Activated CD8-positive, alpha-beta memory T cell treated with anti-CD3 and anti-CD28 coated beads for 1 hour (primary cell): ENCODE measurements around the gene HEXIM1.

ENCODE experiments used
- DNase-seq, 2 donors: peaks; one replicate each; pipeline ENCODE4 v3.0.0-alpha.2; 2020; ENCODE audit warnings: low read depth in 1 of 2; ENCODE audit errors: extremely low read depth in 1 of 2

Gene HEXIM1

DNA sequence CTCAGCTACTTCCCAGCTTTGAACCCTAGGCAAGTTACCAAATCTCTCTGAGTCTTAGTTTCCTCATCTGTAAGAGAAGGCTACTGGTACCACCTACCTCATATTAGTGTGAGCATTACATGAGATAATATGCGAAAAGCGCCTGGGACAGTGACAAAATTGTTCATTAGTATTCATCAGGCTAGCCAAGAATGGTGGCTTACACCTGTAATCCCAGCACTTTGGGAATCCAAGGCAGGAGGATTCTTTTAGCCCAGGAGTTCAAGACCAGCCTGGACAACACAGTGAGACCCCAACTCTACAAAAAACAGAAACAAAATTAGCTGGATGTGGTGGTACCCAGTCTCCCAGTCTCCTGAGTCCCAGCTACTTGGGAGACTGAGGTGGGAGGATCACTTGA lies 19.3 kb upstream of the HEXIM1 start:
- no peak for DNase-seq

DNA sequence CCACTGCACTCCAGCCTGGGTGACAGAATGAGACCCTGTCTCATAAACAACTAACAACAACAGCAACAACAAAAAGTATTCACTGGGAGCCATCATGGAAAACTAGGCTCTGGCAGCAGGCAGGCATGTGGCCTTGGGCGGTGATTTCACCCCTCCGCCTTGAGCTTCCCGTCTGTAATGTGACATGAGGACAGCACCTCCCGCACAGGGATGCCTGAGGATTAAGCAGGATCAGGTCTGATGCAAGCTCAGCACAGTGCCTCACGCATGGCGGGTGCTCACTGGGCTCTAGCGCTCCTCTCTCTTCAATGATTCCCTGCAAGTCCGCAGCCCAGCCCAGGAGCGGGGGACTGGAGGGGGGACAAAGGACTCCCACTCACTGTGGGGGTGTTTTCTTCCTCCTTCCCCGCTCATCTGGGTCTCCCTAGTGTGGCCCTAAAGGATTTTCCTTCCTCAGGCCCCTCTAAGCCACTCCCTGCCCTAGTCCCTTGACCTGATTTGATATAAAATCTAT lies 18.8 kb upstream of the HEXIM1 start:
- DNase-seq: no peak

GRCh38 chr17:45129940-45130680 lies 18.2 kb upstream of the HEXIM1 start:
- no peak for DNase-seq

DNA sequence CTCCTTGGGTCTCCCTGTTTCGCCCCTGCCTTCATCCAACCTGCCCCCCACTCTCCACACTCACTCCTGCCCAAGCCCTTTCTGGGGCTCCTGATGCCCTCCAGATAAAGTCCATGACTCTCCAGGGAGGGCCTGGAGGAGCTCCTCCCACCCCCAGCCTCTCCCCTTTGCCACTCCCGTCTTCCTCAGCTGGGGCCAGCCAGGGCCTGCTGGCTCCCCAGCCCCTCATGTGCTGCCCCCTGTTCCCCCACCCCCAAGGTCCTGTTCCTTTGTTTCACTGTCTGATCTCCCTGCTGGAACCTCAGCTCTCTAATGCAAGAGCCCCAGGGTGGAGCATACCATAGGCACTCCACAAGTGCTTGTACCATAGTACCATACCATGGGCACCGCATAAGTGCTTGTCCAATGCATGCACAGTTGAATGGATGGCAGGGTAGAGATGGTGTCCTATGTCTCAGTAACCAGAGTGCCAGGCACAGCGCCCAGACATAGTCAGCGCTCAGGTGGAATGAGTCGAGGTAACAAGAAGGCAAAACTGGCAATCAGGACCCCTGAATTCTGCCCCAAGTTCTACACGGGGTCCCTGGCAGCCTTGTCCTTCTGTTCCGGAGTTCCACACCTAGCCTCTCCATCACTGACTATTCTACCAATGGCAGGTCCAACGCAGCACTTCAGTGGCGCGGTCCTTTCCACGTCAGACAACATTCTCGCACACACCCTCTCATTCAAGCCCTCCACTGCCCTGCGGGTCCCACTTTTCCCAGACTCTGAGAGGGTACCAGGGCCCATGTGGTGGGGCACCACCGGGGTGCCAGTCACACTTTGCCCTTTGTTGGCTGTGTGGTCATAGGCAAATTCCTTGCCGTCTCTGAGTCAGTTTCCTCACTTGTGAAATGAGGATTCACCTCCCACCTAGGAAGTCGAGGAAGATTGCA lies 17.3 kb upstream of the HEXIM1 start:
- DNase-seq: no peak

DNA sequence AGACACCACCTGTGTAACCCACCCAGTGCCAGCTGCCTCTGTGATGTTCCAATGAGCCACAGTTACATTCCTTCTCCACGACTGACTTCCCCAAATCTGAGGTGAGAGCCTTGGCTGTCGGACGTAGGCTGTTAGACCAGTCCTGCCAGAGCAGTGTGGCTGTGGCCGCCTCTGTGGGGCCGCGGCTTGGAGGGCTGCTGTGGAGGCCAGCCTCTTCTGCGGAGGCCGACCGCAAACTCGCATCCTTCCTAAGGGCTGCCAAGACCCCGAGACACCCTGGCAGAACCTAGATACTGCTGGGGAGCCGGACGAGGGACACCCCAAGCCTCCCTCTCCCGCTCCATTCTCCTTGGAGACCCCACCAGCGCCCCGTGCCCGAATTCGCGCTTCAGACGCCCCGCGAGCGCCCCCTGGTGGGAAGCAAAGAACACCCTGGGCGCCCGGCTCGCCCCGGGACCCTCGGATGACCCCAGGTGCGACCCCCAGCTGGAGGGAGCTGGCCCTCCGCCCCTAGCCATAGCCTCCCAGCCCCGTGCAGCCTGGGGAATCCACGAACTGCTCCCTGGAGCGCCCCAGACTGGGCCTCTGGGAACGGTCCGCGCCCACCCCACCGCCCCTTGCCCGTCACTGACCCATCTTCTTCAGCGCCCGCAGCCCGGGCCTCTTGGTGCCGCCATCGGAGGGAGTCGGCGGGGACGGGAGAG lies 16.5 kb upstream of the HEXIM1 start:
- peak in 1 of 2 donors; percentile 37 for DNase-seq

- no peak for DNase-seq
Measured at GRCh38 chr17:45132320-45132571, 16.0 kb upstream of the HEXIM1 start, which contains the start of gene PLCD3. PLCD3 (minus strand) TSS chr17:45132515; CDS start chr17:45132410, 105 bp downstream.

DNA sequence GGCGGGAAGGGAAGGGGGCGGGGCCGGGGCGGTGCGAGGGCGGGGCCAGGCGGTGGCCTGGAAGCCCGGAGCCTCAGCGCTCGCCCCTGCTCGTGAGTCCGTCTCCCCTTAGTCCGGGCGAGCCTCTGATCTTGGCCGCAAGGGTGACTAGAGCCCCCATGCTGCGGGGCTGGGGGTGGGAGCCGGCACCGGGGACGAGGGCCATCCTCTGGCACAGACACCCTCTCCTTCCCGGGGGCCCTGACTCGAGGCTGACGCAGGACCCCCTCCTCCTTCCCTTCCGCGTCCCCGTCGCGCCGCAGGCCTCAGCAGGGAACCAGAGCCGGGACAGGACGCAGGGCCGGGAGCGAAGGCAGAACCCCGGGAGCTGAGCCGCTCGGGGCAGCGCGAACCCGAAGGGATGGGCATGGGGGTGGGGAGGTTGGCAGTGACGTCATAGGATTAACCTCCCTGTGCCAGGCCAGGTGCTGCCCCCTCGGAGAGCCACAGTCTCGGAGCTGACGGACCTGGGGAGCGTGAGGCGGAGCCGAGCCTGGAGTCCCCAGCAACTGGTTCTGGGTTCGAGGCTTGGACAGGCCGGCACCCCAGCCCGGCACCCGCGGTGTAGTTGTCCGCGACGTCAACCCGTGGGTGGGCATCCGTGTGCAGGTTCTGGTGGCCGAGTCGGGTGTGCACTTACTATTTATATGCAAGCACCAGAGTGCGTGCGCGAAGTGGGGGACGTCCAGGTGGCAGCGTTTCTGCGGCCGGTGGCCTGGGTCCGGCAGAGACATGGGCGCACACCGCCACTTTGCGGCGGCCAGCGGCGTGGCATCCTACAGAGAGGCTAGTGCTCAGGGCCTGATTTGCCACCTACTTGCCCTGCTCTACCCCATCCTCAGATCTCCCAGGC lies 15.5 kb upstream of the HEXIM1 start:
- peak in 1 of 2 donors; percentile 59 for DNase-seq

- peak; percentile 95 to 98 for DNase-seq
Measured at GRCh38 chr17:45135192-45135977, 12.9 kb upstream of the HEXIM1 start, which contains the start of gene ACBD4. ACBD4 (plus strand) TSS chr17:45135687; CDS start chr17:45136145, 458 bp downstream.

GRCh38 chr17:45135978-45136791 lies 12.1 kb upstream of the HEXIM1 start:
- DNase-seq: no peak

DNA sequence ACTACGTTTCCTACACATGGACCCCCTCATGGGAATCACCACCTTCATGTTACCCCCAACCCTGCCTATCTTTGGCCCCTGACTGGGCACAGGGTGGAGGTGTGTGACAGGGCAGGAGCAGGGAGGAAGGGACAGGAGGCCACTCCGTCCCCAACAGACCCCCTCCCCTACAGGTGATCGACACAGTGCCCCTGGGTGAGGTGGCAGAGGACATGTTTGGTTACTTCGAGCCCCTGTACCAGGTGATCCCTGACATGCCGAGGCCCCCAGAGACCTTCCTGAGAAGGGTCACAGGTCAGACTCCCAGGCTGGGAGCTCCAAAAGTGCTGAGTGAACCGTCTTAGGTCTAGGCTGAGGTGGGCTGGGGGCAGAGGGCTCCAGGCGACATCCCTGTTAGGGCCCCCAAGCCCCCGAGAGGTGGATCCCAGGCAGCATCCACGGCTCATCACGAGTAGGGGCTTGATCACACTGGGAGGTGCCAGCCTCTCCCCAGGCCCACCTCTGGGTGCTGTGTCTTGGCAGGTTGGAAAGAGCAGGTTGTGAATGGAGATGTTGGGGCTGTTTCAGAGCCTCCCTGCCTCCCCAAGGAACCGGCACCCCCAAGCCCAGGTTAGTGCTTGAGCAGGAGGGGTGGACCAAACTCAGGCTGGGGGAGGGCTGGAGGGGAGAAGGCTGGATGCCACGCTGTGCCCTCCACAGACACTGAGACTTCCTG lies 11.3 kb upstream of the HEXIM1 start:
- DNase-seq: no peak

DNA sequence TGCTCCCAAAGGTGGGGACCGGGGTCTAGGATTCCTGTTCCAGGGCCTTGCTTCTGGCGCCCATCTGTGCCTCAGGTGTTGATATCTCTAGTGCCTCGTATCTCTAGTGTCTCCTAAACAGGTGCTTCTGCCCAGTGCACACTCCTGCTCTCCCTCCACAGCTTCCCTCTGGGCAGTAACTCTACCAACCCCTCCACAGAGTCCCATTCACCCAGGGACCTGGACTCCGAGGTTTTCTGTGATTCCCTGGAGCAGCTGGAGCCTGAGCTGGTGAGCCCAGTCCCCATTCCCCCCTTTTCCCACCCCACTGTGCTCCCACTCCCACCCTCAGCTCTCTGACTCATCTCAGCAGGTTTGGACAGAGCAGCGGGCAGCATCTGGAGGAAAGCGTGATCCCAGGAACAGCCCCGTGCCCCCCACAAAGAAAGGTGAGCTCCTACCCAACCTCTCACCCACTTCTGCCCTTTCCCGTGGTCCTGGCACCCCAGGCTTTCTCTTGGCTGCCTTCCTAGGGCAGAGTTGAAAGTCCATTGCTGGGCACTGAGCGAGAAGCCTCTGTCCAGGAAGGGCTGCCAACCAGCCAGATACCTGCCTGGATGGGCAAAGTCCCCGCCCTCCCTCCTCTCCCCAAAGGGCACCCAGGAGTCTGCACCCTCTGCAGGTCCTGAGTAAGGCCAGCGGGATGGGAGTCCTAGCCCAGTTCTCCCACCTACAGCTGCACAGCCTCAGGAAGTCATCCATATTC lies 10.5 kb upstream of the HEXIM1 start:
- DNase-seq: no peak

GRCh38 chr17:45138911-45139532 lies 9.3 kb upstream of the HEXIM1 start:
- DNase-seq: no peak

GRCh38 chr17:45139533-45139920 lies 8.7 kb upstream of the HEXIM1 start:
- DNase-seq: no peak

- DNase-seq: no peak
Measured at GRCh38 chr17:45143094-45143670, 5.1 kb upstream of the HEXIM1 start.

DNA sequence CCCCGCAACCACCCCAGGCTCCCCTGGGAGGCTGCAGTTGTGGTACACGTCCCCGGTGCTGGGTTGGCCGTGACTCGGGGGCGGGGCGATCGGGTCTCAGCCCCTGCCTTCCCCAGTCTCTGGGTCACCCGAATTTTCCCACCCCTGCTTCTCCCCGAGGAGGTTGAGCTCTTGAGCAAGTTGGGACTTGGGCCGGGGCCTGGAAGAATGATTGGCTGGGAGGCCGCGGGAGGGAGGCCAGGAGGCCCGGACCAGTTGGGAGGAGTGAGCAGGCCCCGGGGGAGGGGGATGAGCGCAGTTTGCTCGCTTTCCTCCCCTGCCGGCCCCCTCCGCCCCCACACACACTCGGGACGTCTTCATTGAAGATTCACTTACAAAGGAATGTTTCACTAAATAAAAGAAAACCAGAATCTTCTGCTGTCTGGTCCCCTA lies 4.5 kb upstream of the HEXIM1 start:
- no peak for DNase-seq
